Stimulated activated CD4-positive, alpha-beta T cell treated with anti-CD3 and anti-CD28 coated beads, Interleukin-4, amount 100 ng/mL, for 24 hours (primary cell): ENCODE results near the gene USP43.

Experiments
- DNase-seq: peaks from one replicate; pipeline ENCODE4 v3.0.0-alpha.2; 2020

Gene USP43

DNA sequence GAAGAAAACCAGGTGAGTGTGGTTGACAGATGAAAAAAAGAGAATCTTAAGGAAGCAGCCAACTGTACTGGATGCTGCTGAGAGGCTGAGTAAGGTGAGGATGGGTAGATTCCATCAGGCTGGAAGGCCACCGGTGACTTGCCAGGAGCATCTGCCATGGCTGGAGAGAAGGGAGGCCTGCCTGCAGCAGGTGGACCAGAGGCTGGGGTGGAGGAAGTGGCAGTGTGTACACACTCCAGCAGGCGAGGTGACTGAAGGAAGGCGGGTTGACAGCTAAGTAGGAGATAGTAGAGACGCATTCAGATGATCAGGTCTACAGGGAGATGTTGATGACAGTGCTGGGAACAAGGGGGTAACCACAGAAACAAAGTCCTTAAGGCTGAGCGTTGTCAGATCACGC is 69.5 kb downstream of the USP43 start:
- DNase-seq: no peak

DNA sequence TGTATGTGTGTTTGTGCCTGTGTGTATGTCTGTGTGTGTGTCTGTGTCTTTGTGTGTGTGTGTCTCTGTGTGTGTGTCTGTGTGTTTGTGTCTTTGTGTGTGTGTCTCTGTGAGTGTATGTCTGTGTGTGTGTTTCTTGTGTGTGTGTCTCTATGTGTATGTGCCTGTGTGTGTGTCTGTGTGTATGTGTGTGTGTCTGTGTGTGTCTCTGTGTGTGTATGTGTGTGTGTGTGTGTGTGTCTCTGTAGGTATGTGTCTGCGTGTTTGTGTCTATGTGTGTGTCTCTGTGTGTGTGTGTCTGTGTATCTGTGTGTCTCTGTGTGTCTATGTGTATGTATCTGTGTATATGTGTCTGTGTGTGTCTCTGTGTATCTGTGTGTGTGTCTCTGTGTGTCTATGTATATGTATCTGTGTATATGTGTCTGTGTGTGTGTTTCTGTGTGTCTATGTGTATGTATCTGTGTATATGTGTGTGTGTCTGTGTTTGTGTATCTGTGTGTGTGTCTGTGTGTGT is 70.2 kb downstream of the USP43 start:
- DNase-seq: no peak

DNA sequence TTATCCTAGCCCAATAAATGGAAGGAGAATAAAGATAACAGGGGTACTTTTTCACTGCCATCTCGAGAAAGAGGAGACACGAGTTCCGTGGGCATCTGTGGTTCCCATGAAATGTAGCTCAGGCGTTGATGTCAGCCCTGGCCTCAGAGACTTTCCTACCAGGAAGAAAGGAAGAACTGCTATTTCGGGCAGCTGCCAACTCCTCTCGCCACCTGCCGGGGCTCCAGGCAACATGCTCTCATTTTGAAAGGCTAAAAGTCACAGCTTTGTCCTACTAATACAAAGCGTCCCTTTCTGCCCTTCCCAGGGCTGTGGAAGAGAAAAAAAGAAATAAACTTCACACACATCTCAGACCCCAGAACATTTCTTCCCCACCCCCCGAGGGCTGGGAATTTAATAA is 80.3 kb downstream of the USP43 start:
- no peak for DNase-seq

DNA sequence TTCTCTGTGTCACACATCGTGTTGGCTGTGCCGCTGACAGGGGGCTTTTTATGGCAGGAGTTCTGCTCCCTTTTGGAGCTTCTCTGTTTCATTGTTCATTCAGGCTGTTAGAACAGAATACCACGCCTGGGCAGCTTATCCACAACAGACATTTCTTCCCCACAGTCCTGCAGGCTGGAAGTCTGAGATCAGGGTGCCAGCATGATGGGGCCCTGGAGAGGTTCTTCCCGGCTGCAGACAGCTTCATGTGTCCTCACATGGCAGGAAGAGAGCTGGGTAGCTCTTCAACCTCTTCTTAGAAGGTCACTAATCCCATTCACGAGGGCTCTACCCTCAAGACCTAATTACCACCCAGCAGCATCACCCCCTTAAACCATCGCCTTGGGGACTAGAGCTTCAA is 81.0 kb downstream of the USP43 start:
- DNase-seq: no peak

DNA sequence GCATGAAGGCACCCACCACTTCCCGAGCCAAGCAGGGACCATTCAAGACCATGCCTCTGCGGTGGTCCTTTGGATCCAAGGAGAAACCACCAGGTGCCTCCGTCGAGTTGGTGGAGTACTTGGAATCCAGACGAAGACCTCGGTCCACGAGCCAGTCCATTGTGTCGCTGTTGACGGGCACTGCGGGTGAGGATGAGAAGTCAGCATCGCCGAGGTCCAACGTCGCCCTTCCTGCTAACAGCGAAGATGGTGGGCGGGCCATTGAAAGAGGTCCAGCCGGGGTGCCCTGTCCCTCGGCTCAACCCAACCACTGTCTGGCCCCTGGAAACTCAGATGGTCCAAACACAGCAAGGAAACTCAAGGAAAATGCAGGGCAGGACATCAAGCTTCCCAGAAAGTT is 82.7 kb downstream of the USP43 start:
- no peak for DNase-seq

DNA sequence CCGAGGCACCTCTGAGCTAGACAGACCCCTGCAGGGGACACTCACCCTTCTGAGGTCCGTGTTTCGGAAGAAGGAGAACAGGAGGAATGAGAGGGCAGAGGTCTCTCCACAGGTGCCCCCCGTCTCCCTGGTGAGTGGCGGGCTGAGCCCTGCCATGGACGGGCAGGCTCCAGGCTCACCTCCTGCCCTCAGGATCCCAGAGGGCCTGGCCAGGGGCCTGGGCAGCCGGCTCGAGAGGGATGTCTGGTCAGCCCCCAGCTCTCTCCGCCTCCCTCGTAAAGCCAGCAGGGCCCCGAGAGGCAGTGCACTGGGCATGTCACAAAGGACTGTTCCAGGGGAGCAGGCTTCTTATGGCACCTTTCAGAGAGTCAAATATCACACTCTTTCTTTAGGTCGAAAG is 83.2 kb downstream of the USP43 start:
- DNase-seq: no peak

DNA sequence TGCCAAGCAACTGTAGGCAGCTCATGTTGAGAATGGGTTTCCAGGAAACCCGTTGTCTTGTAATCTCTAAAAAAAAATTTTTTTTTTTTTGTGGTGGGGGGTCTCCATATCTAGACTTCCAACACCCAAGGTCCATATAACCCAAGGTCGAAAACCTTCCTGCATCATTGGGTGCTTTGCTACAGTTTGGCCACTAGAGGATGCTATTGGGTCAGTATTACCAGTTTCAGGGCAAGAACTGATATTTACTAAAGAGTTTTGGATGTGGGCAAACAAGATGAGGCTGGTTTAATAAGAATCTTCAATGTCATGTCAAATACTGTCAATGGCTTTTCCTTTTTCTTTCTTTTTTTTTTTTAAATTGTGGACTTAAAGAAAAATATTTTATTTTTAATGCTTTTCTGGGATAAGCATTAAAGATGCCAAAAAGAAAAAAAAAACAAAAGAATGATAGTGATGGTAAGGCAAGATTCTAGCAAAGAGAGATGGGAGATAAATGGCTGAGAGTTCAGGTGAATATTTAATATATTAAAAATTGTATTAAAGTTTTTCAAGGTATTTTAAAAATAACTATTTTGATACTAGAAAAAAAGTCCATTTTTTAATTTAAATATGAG is 83.8 kb downstream of the USP43 start:
- no peak for DNase-seq

DNA sequence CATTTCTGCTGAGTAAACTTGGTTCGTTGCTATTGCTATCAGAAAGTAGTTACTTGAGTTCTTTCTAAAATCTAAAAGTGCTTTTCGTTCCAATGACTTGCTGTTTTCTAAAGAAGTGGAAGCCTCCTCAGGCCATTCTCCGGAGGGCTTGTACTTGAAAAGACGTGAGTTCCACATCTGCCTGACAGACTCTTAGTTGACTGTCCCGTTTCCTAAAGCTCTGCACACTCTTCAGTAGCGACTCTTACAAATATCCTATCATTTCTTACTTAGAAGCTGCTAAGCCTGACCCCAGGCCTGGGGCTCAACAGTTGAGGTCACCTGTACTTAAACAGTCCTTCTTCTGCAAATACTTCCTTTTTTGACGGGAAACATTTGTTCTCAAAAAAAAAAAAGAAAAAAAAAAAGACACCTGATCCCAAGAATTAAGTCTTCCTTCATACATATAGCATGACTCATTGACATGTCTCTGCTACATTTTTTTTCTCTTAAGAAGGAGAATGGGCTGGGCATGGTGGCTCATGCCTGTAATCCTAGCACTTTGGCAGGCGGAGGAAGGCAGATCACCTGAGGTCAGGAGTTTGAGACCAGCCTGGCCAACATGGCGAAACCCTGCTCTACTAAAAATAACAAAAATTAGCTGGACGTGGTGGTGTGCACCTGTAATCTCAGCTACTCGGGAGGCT is 84.6 kb downstream of the USP43 start:
- DNase-seq: no peak

DNA sequence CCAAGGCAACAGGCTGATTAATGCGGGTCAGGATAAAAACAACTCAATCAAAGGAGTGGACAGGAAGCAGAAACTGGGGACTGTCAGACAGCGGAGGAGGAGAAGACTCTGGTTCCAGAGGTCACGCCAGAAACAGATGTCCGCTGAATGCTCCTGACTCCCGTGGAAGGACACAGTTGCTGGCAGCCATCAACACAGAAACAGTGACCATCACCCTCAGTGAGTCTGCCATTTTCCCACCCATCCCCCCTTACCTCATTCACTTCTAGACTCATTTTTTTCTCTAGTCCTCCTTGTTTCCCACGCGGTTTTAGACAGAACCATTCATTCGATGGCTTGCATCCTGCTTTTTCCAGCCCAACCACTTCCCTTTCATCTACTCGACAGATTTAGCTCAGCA is 105.2 kb downstream of the USP43 start:
- DNase-seq: no peak

DNA sequence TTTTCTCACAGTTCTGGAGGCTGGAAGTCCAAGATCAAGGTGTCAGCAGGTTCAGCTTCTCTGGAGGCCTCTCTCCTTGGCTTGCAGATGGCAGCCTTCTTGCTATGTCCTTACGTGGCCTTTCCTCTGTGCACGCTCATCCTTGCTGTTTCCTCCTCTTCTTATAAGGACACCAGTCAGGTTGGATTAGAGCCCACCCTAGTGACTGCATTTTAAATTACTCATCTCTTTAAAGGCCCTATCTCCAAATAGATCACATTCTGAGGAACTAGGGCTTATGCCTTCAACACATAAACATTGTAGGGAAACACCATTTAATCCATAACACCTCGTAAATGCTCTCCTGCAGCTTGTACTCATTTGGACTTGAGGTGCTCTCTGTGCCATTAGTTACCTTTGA is 109.8 kb downstream of the USP43 start:
- DNase-seq: no peak

DNA sequence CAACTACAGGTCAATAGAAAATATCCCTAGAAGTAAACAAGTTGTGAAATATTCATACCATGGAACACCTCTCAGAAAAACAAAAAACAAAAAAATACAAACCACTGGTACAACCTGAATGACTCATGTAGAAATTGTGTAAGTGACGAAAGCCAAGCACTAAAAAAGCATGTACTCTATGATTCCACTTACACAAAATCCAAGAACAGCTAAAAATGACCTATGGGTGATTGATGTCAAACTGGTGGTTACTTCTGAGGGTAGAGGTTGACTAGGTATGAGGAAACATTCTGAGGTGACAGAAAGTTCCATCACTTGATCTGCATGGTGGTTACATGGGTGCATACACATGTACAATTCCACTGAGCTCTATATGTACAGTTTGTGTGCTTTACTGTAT is 114.9 kb downstream of the USP43 start:
- no peak for DNase-seq

DNA sequence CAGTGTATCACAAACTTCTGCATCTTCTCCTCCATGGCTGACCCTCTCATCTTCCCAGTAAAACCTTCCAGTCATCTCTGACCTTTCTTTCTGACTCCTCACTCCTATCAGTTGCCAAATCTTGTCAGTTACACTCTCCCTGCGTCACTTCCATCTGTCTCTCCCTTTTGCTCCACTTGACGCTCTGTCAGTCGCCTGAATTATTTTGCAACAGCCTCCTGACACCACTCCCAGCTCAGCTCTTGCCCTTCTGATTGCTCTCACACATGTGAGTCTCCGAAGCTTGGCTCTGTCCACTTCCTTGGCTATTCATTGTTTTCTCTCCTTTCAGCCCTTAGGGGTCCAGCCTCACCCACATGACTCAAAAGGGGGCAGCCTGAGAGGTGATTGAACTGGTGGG is 118.3 kb downstream of the USP43 start:
- DNase-seq: no peak

DNA sequence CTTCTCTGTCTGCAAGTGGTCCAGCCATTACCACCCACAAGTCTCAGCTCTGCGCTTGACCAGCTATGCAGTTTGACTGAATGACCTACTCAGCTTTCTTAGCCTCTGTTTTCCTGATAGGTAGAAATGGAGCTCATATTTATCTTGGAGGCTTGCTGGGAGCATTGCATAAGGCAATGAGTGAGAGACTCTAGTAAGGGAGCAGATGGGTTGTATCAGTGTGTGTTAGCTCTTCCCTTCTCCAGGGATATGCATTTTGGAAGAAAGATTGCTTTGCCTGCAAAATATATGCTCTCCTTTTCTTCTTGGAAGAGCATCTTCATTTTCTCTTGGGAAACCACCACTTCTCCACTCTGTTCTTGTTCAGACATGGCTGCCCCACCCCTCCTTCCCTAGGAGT is 120.0 kb downstream of the USP43 start:
- DNase-seq: no peak

DNA sequence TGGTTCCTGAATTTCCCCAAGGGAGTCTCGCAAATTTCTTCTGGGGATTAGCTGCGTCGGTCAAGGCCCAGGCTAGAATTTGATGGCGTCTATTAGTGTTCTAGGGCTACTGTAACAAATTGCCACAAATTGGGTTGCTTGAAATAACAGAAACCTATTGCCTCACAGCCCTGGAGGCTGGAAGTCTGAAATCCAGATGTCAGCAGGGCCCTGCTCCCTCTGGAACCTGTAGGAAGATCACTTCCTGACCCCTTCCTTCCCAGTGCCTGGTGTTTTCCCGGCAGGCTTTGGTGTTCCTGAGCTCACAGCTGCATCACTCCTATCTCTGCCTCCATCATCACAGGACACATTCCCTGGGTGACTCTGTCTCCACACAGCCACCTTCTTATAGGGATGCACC is 121.7 kb downstream of the USP43 start:
- no peak for DNase-seq

DNA sequence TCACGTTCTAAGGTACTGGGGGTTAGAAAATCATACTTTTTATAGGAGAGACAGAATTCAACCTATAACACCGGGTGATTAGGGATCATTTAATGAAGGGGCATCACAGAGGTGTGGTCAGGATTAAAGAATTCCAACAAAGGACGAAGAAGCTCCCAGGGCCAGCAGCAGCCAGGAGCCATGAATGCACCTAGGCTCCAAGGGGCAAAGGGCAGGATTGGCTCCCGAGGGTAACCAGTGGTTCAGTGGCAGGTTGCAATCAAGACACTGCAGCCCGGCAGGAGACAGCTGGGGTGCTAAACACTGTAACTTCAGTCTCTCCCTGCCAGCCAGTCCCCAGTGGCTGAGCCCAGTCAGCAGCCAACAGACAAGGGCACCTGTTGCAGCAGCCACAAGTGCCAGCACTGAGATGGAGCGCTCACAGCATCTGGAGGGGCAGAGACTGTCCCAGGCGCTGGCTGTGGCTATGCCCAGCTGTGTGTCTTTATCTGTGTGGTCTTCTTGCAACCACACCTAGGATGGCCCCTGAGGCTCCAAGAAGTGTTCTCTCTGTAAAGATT is 122.2 kb downstream of the USP43 start:
- DNase-seq: no peak

DNA sequence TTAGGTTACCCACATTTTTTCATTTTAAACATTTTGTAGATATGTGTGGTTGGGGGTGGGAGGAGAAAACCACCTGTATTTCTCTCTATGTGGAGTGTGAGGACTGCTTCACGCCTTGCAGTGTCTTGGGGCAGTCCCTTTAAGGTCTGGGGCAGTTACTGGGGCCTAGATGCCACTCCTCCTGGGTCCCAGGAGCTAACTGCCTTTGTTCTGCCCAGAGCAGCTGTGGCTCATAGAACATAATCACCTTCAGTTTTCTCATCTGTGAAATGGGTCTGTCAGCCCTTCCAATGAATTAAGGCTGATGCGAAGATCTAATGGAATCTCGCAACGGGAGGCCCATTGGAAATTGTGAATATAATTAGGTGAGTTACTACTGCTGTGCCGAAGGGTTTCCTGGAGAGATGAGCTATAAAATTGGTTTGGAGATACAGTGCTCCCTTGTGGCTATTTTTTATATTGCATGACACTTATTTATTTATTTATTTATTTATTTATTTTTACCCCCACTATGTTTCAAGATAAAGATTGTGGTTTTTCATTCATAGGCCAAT is 123.1 kb downstream of the USP43 start:
- DNase-seq: no peak

DNA sequence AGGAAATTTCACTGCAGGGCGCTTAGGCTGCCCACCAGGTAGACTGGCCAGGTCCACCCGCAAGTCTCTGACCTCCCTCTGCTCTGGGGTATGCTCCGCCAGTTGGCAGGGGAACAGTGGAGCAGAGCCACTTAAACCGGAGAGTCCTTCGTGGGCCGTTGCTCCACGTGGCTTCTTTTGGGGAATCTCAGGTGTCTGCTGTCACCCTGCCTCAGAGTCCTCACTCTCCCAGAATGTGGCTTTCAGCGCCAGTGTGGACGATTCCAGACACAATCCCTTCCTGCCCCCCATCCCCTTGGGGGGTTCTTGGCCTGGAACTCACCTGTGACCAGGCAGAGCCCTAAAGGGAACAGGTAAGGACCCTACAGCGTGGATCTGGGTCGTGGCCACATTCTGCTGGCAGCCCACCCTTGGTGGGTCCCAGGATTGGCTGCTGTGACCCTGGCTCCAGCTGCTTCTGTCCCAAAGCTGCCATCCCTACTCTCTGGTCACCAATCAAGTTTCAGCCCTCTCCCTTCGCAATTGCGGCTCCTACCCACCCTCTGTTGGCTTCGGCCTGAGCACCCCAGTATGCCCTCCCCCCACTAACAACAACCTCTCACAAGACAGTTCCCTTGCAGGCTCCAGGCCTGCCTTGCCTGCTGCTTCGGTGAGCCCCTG is 123.8 kb downstream of the USP43 start:
- DNase-seq: no peak

DNA sequence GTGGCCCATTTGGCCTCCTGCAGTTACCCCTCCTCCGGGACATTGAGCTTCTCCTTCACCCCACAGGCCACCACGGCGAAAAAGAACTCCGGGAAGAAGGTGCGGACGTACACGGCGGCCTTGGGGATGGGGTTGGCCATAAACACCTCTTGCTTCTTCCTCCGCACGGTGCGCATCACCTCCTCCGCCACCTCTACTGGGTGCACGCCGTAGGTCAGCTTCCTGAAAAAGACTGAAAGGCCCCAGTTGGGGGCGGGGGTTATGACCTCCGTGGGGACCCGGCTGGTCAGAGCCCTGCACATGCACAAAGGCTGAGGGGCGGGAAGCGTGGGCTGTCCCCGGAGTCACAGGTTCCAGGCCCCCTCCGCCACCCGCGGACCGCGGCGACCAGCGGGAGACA is 126.1 kb downstream of the USP43 start:
- no peak for DNase-seq

DNA sequence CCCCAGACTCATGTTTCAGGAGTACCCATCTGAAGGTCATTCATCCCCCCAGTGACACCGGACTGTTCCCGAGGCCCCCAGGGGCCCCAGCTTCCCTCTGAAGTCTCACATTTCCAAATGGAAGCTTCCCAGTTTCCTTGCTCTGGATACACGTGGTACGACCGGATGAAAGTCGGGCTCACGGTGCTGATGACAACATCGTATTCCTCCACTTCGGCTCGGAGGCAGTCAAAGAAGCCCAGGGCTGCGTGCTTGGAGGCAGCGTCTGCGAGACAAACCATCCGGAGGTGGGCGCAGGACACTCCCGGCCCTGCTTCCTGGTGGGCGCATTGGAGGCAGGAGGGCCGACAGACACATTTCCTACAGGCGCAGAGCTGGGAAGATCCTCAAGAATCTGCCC is 127.3 kb downstream of the USP43 start:
- no peak for DNase-seq

DNA sequence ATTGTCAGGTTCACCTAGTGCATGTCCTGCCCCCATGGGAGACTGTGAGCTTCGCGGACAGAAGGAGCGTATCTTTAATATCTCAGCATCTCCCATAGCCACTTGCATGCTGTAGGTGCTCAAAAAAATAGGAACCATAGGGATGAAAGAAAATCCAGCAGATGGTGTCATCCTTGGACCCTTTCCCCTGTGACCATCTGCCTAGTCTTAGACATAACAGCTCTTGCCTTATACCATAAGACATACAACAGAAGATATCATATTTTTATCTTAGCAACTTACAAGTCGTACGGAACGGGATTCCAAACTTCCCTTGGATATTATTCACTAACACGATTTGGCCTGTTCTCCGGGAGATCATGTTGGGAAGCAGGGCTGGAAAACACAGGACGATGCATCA is 131.6 kb downstream of the USP43 start:
- DNase-seq: no peak
